Renal cortical epithelial cell (primary cell): ENCODE data around the gene NPR3. TPM values are rescaled to one million over a fixed set of nuclear protein-coding genes. Genes with fewer than 3 reads are reported as not detected.
A peak's percentile ranks its signal among the peaks of the same experiment; 100 is the strongest.
"Not testable (repeated sequence)": the region's sequence is repeated elsewhere in the genome, so short reads cannot be mapped to it uniquely, and the experiment has no call there.

Source experiments
- DNase-seq: peaks from one replicate; pipeline ENCODE4 v3.0.0-alpha.2; 2011; ENCODE audit warnings: low read depth
- total RNA-seq: library from RNA; depleted of rRNA; stranded (reverse); fragments of >200 nt; gene quantifications from 2 replicates; pipeline ENCODE4 v1.2.3, GENCODE V29; 2014

Gene NPR3
- total RNA-seq, 1 donor from 2014 or later = 16.0 TPM

DNA sequence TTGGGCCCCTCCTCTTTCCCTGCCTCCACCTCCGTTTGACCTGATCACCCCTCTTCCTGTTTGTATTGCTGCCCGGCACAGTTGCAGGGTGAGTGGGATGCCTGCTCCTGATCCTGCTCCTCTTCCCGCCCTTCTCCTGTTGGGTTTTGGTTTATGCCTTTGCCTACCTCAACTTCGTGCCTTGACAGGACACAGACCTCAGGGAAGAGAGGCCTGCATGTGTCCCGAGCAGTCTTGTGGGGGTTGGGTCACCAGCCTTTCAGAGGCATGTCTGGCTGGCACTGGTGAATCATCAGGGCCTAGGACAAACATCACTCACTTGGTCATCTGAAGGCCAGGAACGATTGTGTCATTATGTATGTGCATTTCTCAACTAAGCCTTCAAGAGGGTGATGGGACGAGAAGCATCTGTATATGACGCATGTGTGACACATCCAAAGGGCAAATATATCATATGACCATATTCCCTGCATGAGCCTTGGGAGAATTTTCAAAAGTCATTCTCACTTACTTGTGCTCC lies 56.9 kb downstream of the NPR3 start:
- peak; percentile 76 for DNase-seq

DNA sequence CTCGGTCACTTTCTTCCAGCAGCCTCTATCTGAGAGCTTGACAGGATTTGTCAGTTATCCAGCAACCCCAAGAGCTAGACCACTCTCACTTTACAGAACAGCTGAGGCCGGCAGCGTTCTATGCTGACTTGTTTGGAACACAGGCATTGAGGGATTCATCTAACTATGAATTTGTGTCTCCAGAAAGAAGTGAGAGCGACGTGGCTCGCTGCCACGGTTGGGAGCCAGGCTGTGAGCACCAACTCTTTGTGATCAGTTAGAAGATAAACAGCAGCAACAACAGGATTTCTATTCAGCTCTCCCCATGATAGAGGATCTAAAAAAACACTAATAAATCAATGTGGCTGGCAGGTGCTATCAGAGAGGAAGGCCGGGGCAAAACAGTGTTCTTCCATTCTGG lies 58.6 kb downstream of the NPR3 start:
- no peak for DNase-seq

DNA sequence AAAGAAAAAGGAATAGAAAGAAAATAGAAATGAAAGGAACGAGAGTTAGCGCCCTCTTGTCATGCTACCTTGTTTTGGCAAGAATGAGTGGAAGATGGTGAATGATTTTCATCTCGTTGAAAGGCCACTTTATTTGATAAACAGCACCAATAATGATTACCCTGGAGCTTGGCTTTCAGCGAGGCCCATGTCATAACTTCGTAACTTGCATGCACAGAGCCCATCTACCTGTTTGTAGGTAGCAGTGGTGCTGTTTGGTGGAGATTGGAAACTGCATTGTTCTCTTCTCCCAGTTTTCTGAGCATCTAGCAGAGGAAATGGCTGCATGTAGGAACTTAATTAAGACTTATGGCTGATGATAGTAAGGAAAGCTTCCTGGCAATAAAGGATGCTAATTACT lies 59.3 kb downstream of the NPR3 start:
- no peak for DNase-seq

DNA sequence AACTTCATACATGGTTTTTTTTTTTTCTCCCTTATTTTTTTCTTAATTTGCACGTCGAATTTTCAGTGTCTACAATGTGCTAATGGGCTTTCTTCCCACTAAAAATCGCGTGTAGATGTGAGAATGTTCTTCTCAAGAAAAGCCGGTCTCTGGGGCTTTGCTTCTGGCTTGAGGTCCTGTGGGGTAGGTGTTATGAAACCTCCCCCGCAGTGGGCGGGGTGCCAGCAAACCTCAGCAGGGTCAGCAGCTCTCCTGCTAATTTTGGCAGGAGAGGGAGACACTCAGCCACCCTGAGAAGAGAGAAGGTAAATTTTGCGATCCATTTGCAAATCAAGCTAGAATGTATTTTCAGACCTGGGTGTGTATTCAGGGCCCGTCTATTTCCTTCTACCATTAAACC lies 59.9 kb downstream of the NPR3 start:
- DNase-seq = no peak

DNA sequence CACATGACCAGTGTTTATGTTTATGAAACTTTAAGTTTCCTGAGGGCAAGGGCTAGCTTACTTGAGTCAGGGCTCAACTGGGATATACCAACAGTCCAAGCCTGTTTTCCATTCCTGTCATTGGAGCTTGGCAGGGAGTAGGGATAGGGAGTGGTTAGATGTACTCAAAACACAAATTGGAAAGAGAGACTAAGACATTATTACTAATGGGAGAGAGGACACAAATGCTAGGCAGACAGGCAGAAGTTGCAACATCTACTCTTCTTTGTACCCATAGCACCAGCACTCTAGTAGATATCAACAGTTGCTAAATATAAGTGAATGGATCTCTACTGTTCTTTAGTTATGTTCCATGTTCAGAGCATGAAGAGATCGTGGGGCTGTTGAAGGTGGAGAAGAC lies 62.8 kb downstream of the NPR3 start:
- DNase-seq = no peak

DNA sequence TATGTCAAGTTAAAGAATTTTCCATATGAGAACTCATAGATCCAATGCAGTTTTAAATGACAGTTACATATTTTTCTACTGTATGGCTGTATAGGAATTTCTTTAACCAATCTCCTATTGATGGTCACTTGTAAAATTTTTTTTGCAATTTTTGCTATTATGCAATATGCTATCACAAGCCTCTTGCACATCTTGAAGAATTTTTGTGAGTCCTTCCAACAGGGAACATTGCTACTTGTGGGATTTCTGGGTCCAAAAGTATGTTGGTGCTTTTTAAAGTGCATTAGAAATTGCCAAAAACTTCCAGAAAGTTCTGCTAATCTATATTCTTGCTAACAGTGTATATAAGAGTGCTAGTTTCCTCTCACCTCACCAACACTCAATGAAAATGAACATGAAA lies 65.1 kb downstream of the NPR3 start:
- no peak for DNase-seq

DNA sequence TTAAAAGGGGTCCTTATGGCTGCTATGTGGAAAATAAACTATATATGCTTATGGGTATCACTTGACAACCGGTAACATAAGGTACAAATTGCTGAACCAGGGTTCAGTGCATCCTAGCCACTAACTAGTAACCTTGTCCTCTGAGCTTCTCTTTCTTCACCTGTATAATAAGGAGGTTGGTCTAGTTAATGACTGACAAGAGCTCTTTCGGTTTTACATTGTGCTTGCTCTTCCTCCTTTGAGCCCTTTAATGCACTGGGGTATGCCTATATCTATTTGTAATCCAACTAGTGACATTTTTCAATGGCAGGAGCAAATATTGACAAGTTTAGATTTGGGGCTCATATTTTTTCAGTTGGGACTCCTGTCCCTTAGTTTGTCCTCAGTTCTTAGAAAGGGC lies 66.1 kb downstream of the NPR3 start:
- DNase-seq = no peak

DNA sequence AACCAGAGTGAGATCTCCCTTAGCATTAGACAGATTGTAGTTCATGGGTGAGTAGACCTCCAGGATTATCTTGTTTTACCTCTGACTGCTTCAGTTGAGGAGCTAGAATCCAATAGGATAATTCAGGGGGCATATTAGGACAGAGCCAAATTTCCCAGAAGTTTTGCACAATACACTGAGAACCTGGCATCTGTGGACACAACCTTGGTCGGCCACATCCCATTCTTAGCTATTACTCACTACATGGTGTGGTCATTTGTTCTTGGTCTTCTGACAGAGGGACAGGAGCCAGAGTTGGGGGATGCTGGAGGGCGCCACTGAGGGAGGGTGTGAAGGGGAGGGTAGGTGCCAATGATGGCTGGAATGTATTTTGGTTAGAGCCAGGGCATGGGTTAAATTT lies 66.6 kb downstream of the NPR3 start:
- peak; percentile 75 for DNase-seq

DNA sequence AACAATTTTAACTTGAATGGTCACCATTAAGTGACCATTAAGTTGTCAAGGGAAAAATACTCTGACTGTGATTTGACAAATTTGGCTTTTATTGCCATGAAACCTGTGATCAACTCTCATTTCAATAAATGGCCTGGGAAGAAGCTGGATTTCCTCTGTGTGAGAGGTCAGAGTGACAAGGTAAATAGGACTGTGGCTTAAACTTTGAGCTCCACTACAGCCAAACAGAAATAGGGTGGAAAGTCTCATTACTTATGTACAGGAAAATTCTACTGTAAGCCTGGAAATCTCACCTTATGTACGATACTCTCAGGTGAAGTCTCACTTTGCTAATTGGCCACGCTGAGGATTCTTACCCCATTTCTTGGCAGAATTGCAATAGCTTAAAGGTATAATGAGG lies 67.3 kb downstream of the NPR3 start:
- no peak for DNase-seq

DNA sequence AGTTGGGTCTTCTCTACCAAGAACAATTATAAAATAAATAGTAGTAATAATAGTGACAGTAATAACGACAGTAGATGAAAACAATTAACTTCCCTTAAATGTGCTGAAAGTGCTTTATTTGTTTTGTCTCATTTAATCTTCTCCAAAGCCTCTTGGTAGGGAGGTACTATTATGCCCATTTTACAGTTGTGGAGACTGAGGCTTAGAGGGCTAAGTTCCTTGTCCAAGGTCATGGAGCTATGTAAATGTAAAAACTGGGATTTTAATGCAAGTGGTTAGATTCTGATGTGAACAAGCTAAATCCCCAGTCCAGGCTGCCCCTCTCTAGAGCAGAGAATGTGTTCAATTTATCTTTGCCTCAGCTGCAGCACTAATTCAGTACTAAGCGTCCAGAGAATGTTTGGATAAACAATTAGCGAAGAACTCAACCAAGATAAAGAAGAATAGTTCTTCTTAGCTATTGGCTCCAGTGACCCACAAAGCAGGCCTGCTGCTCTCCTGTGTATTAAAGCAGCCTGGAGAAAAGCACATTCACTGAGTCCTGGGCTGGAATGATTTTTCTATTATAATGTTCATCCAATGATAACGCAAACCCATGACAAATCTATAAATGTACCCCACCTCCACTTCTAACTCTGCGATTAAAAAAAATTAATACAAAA lies 68.8 kb downstream of the NPR3 start:
- no peak for DNase-seq

DNA sequence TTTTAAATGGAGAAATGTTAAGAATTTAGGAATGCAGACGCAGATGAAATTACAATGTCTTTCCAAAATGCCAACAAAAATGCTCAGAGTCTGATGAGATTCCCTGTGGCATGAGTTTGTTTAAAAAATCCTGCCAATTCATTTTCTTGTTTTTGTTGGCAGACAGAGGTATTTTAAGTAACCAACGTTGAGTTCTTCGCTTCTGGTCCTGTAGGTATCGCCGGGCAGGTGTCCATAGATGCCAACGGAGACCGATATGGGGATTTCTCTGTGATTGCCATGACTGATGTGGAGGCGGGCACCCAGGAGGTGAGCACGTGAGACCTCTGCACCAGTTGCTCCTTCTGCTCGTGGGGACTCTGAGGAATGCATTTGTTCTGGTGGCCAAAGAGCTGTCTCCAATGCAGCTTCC lies 69.4 kb downstream of the NPR3 start:
- no peak for DNase-seq

DNA sequence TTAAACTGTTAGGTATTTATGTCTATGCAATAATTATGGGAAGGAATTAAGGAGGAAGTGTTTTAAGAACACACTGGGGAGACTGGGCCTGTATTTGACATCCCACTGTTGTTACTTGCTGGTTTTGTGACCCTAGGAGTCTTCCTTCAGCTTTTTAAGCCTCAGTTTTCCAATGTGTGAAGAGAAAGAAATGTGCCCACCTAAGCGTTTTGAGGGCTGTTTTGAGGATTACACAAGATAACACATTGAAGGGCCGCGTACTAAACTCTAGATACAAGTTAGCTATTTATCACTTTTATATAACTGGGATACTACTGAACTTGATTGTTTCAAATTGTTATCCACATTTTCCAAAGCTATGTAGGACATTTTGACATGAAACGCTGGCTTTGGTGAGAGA lies 72.5 kb downstream of the NPR3 start:
- DNase-seq = no peak

DNA sequence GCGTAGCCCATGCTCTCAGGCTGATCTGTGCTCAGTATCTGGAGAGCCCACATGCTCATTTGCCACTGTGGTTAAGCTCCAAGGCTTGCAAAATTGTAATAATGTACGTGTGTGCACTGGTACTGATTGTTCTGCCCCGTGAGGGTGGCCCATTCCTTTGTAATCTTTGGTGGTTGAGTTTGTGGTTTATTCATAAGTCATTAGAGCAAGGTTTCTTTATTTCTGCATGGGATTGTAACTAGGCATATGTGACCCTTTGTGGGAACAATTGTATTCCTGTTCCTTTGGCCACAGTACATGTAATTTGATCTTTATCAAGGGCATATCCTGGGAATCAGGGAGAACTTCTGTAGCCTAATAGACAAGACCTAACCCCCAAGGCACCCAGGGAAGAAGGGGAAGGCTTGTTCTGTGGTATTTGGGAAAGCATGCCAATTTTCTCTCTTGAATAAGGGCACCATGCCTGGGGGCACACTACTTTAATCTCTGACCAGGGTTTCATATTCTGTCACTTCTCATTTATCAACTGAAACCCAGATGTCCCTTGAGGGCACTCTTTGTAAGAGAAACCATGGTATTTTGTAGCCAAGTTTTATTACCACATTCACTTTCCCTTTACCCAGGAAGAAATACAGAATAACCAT lies 74.6 kb downstream of the NPR3 start:
- peak; percentile 92 for DNase-seq

DNA sequence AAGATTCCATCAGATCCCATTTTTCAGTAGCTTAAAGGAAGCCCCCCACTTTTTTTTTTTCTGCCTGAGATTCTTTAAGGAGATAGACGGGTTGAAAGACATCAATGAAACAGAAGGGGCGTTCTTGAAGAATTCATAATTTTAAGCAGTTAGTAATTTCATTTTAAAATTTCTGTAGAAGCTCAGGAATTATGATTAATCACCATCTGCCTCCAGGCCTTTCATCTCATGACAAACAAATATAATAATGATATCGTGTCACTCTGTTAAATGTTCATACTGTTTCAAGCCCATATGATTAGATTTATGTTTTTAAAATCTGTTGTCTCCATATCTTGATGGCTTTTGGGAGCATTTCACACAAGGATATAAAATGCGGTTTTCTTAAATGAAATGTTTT lies 75.2 kb downstream of the NPR3 start:
- no peak for DNase-seq

DNA sequence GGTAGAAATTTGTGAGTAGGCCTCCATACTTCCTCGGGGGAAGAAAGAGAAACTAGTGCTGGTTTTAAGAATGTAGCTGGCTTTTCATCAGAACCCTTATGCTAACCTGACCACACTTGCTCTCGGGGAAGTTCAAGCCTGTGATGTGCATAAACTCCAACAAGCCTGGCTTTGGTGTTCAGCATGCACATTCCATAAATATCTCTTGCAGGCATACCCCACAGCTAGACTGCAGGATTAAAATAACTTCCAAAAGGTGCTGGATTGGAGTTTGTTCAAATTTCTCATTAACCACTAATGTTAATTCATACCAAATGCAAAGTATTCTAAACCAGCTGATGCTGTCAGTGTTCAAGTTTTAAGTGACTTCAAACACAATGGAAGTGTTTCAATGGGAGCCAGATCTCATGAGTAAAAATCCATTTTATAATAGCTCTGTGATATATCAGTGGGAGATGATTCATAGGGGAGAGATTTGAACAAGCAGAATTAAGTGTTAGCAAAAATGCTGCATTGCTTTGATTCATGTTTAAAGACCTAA lies 79.4 kb downstream of the NPR3 start:
- peak; percentile 34 for DNase-seq

DNA sequence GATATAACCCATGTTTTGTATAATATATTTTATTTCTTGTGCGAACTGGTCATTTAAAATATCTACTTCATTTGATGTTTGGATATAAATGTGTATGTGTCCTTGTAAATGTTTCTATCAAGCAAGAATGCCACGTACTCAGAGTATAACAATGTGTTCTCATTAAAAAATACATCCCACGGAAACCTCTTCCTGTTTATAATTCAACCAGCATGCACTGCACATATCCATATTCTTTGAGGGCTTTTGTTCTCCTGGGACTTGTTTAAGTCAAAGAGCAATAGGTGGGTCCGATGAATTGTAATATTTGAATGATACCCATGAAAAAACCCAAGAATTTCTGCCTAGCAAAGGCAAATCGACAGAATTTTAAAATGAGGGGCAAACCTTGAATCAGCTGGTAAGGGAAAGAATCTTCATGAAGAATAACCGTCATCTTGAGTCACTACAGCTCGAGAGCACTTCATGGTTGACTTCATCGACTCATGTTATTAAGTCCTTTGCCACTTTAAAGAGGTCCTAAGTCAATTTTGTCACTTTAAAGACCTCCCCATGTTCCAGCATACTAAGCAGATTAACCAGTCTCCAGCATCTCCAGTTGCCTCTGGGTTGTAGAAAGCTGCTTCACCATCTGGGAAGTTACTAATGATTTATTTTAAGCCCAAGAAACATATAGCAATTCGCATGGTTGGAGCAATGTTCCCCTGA lies 80.6 kb downstream of the NPR3 start:
- DNase-seq = no peak

DNA sequence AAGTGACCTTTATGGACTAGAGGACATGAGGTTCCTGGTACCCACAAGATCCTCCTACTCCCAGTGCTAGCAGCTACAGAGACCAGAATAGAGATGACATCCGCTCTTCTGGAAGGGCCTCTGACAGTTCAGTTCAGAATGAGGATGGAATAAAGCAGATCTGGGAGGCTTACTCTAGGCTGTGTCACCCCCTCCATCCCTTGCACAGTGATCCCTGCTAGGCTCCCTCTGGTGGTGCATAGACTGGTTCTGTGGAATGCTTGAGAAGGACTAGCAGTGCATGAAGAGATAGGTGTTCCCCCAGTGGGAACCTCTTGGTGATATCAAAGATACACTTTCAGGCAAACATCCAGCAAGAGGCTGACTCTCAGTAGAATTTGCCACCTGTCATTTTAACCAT lies 83.0 kb downstream of the NPR3 start:
- DNase-seq = no peak

DNA sequence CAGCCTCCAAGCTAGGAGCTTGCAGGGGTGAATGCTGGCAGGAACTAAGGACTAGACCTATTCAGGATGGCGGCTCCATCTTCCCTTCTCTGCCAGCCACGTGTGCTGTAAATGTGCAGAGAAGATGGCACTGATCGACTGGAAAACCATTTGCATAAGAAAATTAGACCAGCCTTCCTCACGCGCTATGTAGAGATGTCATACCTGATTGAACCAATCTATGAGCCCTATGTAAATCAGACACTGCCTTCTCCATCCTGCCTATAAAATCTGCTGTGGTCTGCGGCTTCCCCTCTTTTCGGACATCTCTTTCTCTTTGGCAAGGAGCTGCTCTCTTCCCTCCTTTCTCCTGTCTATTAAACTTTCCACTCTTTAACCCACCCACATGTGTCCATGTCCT lies 91.6 kb downstream of the NPR3 start:
- DNase-seq = no peak

DNA sequence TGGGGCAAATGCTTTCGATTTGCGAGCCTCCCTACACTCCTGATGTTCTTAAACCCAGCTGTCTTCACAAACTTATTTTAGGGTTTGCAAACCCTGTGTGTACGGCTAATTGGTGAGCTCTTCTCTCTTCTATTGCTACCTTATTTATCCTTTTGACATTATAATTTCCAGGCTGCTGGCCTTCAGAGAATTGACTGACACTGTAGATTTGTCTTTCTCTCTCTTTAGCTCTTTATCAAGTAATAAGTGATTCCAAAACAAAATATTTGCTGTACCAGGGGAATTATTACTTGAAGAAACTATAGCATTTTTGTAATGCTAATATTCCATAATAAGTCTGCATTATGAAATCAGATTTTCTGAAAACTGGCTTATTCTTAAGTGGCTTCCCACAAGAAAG lies 92.5 kb downstream of the NPR3 start:
- no peak for DNase-seq

DNA sequence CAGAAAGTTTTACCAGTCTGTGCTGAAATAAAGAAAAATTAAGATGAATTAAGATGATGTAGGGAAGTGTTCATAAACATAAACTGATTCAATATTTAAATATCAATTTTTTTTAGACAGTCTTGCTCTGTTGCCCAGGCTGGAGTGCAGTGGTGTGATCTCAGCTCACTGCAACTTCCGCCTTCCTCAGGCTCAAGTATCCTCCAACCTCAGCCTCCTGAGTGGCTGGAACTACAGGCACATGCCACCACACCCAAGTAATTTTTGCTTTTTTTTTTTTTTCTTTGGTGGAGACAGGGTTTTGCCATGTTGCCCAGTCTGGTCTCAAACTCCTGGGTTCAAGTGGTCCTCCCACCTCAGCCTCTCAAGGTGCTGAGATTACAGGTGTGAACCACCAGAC lies 94.3 kb downstream of the NPR3 start:
- not testable (repeated sequence) for DNase-seq

DNA sequence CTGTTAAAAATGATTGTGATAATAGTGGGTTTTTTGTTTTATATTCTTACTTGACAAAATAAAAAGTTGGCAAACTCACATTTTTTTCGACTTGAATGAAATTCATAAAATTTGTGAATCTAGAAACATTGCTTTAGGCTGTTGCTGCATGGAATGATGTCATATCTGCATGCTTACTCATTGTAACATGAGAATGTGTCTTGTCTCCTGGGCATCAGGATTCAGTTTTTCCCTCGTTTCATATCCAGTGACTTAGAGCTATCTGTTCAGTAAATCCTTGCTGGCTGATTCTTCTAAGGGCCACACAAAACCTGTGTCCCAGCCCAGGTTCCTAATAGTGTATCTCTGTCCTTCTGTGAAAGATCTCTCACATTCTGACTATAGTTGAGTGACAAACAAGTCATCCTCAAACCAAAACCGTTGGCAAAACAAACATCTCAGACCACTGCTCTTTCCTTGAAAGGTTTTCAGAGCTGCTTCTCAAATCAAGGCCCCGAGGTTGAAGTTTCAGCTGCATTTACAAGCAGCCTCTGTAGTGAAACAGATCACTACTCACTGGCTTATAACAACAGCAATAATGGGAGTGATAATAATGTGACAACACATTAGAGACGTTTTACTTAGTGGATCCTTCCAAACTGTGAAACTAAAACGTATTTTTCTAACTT lies 95.0 kb downstream of the NPR3 start:
- peak; percentile 30 for DNase-seq

DNA sequence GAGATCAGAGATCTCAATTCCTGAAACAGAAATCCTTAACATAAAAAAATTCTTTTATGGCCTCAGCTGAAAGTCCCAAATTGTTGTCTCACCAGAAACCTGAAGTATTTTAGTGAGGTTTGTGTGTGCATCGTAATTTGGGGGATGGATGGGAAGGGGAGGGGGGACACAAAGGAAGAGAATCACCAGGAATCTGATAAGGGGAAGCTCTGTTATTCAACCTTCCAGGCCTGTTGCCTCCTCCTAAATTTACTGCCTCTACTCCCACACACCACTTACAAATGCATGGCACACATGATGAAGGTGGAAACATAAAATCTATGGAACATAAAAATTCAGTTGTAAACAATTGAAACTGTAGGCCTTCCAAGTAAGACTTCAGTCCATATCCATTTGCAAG lies 97.7 kb downstream of the NPR3 start:
- DNase-seq = no peak
